IMR-90 (cell line): Measurements from ENCODE around the gene KAT6B. TPM values are rescaled to one million over a fixed set of nuclear protein-coding genes. Genes with fewer than 3 reads are reported as not detected.

Experiments
- ATAC-seq: fragments of 200-7000 bp; cut with Tn5 transposase; 2 replicates; pipeline ENCODE4 v1.9.1; 2020; ENCODE audit warnings: low read depth, mild to moderate bottlenecking, moderate library complexity
- BruUV-seq: library from RNA; stranded (reverse); fragments of 400-500 nt; replicated peaks from 2 replicates; lab custom pipeline; 2021; lab: Mats Ljungman, UMichigan
- CTCF ChIA-PET: fragments of 300-600 bp; formaldehyde crosslinking; extraction: SDS; loops from one replicate; lab custom pipeline; 2021; ENCODE audit warnings: antibody characterized with exemption; lab: Yijun Ruan, JAX
- POLR2A ChIA-PET: fragments of 300-600 bp; sonication (Branson Sonifier 250); formaldehyde crosslinking; loops from one replicate; lab custom pipeline; 2022; ENCODE audit warnings: antibody characterized with exemption; ENCODE audit not compliant: unreplicated experiment; lab: Charles Lee
- DNase-seq: peaks from one replicate; pipeline ENCODE4 v3.0.0; 2013
- H2AFZ ChIP-seq: replicated peaks from 2 replicates; pipeline ENCODE3; 2013; ENCODE audit warnings: low read length, mild to moderate bottlenecking; ENCODE audit not compliant: poor library complexity
- H2AK5ac ChIP-seq: 2 replicates; pipeline ENCODE4 v1.6.1; 2013; ENCODE audit warnings: low read depth, low read length, inconsistent platforms
- H2AK9ac ChIP-seq: replicated peaks from 2 replicates; pipeline ENCODE3; 2013; ENCODE audit warnings: mild to moderate bottlenecking, low read depth, low read length, moderate library complexity; ENCODE audit not compliant: poor library complexity
- H2BK120ac ChIP-seq: 2 replicates; pipeline ENCODE4 v1.6.1; 2013; ENCODE audit warnings: low read depth, low read length, inconsistent platforms
- H2BK15ac ChIP-seq: 3 replicates; pipeline ENCODE4 v1.6.1; 2013; ENCODE audit warnings: low read depth, low read length, inconsistent platforms
- H2BK20ac ChIP-seq: 2 replicates; pipeline ENCODE4 v1.6.1; 2013; ENCODE audit warnings: low read depth, mild to moderate bottlenecking, inconsistent platforms, low read length, moderate library complexity
- H2BK5ac ChIP-seq: 2 replicates; pipeline ENCODE4 v1.6.1; 2013; ENCODE audit warnings: mild to moderate bottlenecking, low read depth, low read length, inconsistent platforms; ENCODE audit not compliant: poor library complexity, severe bottlenecking
- H3K14ac ChIP-seq: replicated peaks from 2 replicates; pipeline ENCODE4 v1.6.1; 2013; ENCODE audit warnings: low read depth, low read length, inconsistent platforms
- H3K18ac ChIP-seq: 2 replicates; pipeline ENCODE4 v1.6.1; 2013; ENCODE audit warnings: low read depth, low read length, control low read depth
- H3K23ac ChIP-seq: 2 replicates; pipeline ENCODE4 v1.6.1; 2013; ENCODE audit warnings: low read depth, low read length, inconsistent platforms
- H3K27ac ChIP-seq: 2 replicates; pipeline ENCODE4 v1.5.1; 2013; ENCODE audit warnings: mild to moderate bottlenecking, control low read depth, low read length; ENCODE audit not compliant: insufficient read depth
- H3K27me3 ChIP-seq: 2 replicates; pipeline ENCODE4 v1.6.1; 2013; ENCODE audit warnings: low read length; ENCODE audit not compliant: control insufficient read depth, insufficient read depth
- H3K36me3 ChIP-seq: 2 replicates; pipeline ENCODE4 v1.6.1; 2013; ENCODE audit warnings: low read length, mixed read lengths; ENCODE audit not compliant: control insufficient read depth, insufficient read depth
- H3K4ac ChIP-seq: 2 replicates; pipeline ENCODE4 v1.6.1; 2013; ENCODE audit warnings: low read depth, low read length, inconsistent platforms
- H3K4me1 ChIP-seq: 2 replicates; pipeline ENCODE4 v1.6.1; 2013; ENCODE audit warnings: low read length, mixed read lengths; ENCODE audit not compliant: control insufficient read depth, insufficient read depth
- H3K4me2 ChIP-seq: 2 replicates; pipeline ENCODE4 v1.6.1; 2013; ENCODE audit warnings: low read depth, mild to moderate bottlenecking, control low read depth, low read length, moderate library complexity
- H3K4me3 ChIP-seq: 2 replicates; pipeline ENCODE4 v1.5.1; 2013; ENCODE audit warnings: low read depth, mild to moderate bottlenecking, control low read depth, low read length, moderate library complexity; ENCODE audit not compliant: insufficient read depth
- H3K56ac ChIP-seq: 2 replicates; pipeline ENCODE4 v1.6.1; 2013; ENCODE audit warnings: low read length, inconsistent platforms; ENCODE audit not compliant: insufficient read depth; ENCODE audit errors: extremely low read depth
- H3K79me1 ChIP-seq, 2 experiments: 2 replicates each; pipeline ENCODE4 v1.6.1; 2013; ENCODE audit warnings: low read length in 2 of 2, inconsistent platforms in 1 of 2, low read depth in 1 of 2
- H3K9ac ChIP-seq: 2 replicates; pipeline ENCODE4 v1.6.1; 2013; ENCODE audit warnings: low read depth, low read length, control low read depth
- H3K9me1 ChIP-seq: 2 replicates; pipeline ENCODE4 v1.6.1; 2013; ENCODE audit warnings: low read length, inconsistent platforms; ENCODE audit not compliant: insufficient read depth
- H3K9me3 ChIP-seq: 2 replicates; pipeline ENCODE4 v1.6.1; 2013; ENCODE audit warnings: low read length; ENCODE audit not compliant: control insufficient read depth, insufficient read depth
- H4K20me1 ChIP-seq: 2 replicates; pipeline ENCODE4 v1.6.1; 2013; ENCODE audit warnings: low read length, inconsistent platforms; ENCODE audit not compliant: insufficient read depth
- H4K5ac ChIP-seq: 2 replicates; pipeline ENCODE4 v1.6.1; 2013; ENCODE audit warnings: mild to moderate bottlenecking, low read depth, low read length, control low read depth
- H4K8ac ChIP-seq, 2 experiments: 2 replicates each; pipeline ENCODE4 v1.6.1; 2013; ENCODE audit warnings: low read depth in 2 of 2, low read length in 2 of 2, control low read depth in 1 of 2, inconsistent platforms in 1 of 2
- H4K91ac ChIP-seq: 2 replicates; pipeline ENCODE4 v1.6.1; 2013; ENCODE audit warnings: low read depth, low read length, inconsistent platforms; ENCODE audit not compliant: insufficient read depth
- BHLHE40 ChIP-seq: fragments of 150-350 bp; IDR thresholded peaks from 2 replicates; pipeline ENCODE4 v1.6.1; 2016; ENCODE audit warnings: mild to moderate bottlenecking, low read depth, low read length
- CHD1 ChIP-seq: IDR thresholded peaks from 2 replicates; pipeline ENCODE4 v1.6.1; 2012; ENCODE audit warnings: low read depth, low read length, improper control_type of control experiment
- ELK1 ChIP-seq: fragments of 150-350 bp; IDR thresholded peaks from 2 replicates; pipeline ENCODE4 v1.6.1; 2016; ENCODE audit warnings: low read depth, mild to moderate bottlenecking, low read length, moderate library complexity, borderline replicate concordance
- FOS ChIP-seq: fragments of 150-350 bp; IDR thresholded peaks from 2 replicates; pipeline ENCODE4 v1.6.1; 2016; ENCODE audit warnings: low read depth, low read length
- MAFK ChIP-seq: IDR thresholded peaks from 2 replicates; pipeline ENCODE4 v1.6.1; 2012; ENCODE audit warnings: low read depth, low read length, improper control_type of control experiment
- MAZ ChIP-seq: IDR thresholded peaks from 2 replicates; pipeline ENCODE4 v1.6.1; 2012; ENCODE audit warnings: low read depth, mild to moderate bottlenecking, low read length, improper control_type of control experiment, moderate library complexity, borderline replicate concordance
- MXI1 ChIP-seq: IDR thresholded peaks from 2 replicates; pipeline ENCODE4 v1.6.1; 2012; ENCODE audit warnings: low read depth, mild to moderate bottlenecking, low read length, moderate library complexity, borderline replicate concordance
- RFX5 ChIP-seq: IDR thresholded peaks from 2 replicates; pipeline ENCODE4 v1.8.0; 2012; ENCODE audit warnings: low read depth, mild to moderate bottlenecking, low read length, moderate library complexity
- SMC3 ChIP-seq: fragments of 150-350 bp; IDR thresholded peaks from 2 replicates; pipeline ENCODE4 v1.6.1; 2016; ENCODE audit warnings: low read depth, mild to moderate bottlenecking, antibody characterized with exemption, low read length, moderate library complexity
- USF2 ChIP-seq: fragments of 150-350 bp; IDR thresholded peaks from 2 replicates; pipeline ENCODE4 v1.6.1; 2017; ENCODE audit warnings: mild to moderate bottlenecking, antibody characterized with exemption, low read length, low read depth
- WGBS, 2 experiments: methylation state at CpG; one replicate each; pipeline versions ENCODE4 v1.1.5 to v1.1.7; 2013; ENCODE audit warnings: missing lambda C conversion rate in 2 of 2; ENCODE audit not compliant: insufficient read length in 1 of 2; ENCODE audit errors: extremely low coverage in 2 of 2; 5-methylcytosine and 5-hydroxymethylcytosine counted together
- dilution Hi-C: fragments of 300-500 bp; cut with HindIII; formaldehyde crosslinking; loops from one replicate; pipeline ENCODE4 v1.14.3; 2018; ENCODE audit warnings: low sequenced_read_pairs; ENCODE audit not compliant: unreplicated experiment
- in situ Hi-C: fragments of 300-500 bp; cut with MboI; formaldehyde crosslinking; loops from 3 replicates; pipeline ENCODE4 v1.14.3; 2019; ENCODE audit warnings: low sequenced_read_pairs, inconsistent platforms, mixed read lengths
- intact Hi-C: fragments of 100-400 bp; cut with micrococcal nuclease; formaldehyde crosslinking; loops from 2 replicates; pipeline ENCODE4 v1.10.0; 2022
- polyA plus RNA-seq, 3 experiments: library from polyadenylated mRNA; depleted of rRNA; stranded (reverse); fragments of >200 nt; gene quantifications; 2 replicates each; pipeline ENCODE4 v1.2.3, GENCODE V29; 2012; ENCODE audit warnings: low replicate concordance in 1 of 3
- total RNA-seq: library from RNA; depleted of rRNA; stranded (reverse); fragments of >200 nt; gene quantifications from 2 replicates; pipeline ENCODE4 v1.2.3, GENCODE V29; 2012

KAT6B gene
- total and polyA plus RNA-seq, 2 of the 4 experiments (the other 2 are of a cell fraction) = 8.8 to 28.1 TPM

GRCh38 chr10:74977913-74978847 lies 151.8 kb downstream of the KAT6B start:
- Histone ChIP-seq H3K9me3 (no peaks in the 10 kb centered on the region), H2BK5ac (no peak overlapping the region), H3K14ac (no peak overlapping the region), H2AK5ac (no peak overlapping the region), H2BK120ac (no peak overlapping the region), H3K36me3 (peaks cover 32% of the 10 kb centered on the region), H3K56ac (no peak overlapping the region), H2BK20ac (no peak overlapping the region), H2AK9ac (no peak overlapping the region), H3K4ac (no peak overlapping the region), H3K27me3 (no peaks in the 10 kb centered on the region), H3K9ac (no peak overlapping the region), H3K9me1 (peaks cover 9% of the 10 kb centered on the region; the same call in 1 of the 2 replicates), H3K27ac (no peak overlapping the region), H4K91ac (no peak overlapping the region), H3K79me1 (peaks cover 16 to 29% of the 10 kb centered on the region in 2 experiments; a peak in 3 of 4 replicates), H4K8ac (no peak overlapping the region), H3K4me2 (no peak overlapping the region), H2BK15ac (no peak overlapping the region), H2AFZ (no peak overlapping the region), H4K20me1 (no peaks in the 10 kb centered on the region), H3K18ac (no peak overlapping the region), H3K4me1 (peaks cover 3% of the 10 kb centered on the region; the same call in 1 of the 2 replicates), H3K4me3 (no peak overlapping the region), H3K23ac (no peak overlapping the region), H4K5ac (no peak overlapping the region)
- DNase-seq = no peak
- no peak for ATAC-seq
- intact Hi-C loops (no loop called here), dilution Hi-C loops (no loop called here), in situ Hi-C loops (no loop called here)
- WGBS, 2 experiments = no CpG with 5 or more reads among the region's 8 CpGs
- BruUV-seq = no TSS peak
- TF ChIP-seq FOS (no peak), MAZ (no peak), USF2 (no peak), RFX5 (no peak), ELK1 (no peak), MXI1 (no peak), SMC3 (no peak), MAFK (no peak), BHLHE40 (no peak), CHD1 (no peak)
- ChIA-PET CTCF (no interaction called here), POLR2A (no interaction called here)
